GM18873 (cell line): Measurements from ENCODE around the gene IFT172.
"Not testable (repeated sequence)": the region's sequence is repeated elsewhere in the genome, so short reads cannot be mapped to it uniquely, and the experiment has no call there.

Experiments
- ATAC-seq: cut with Tn5 transposase; IDR thresholded peaks from one replicate; pipeline ENCODE4 v1.9.1; 2021; ENCODE audit warnings: mild to moderate bottlenecking, moderate library complexity, moderate number of reproducible peaks; ENCODE audit not compliant: unreplicated experiment, low FRiP score

IFT172 gene

GRCh38 chr2:27431395-27431794 is 58.1 kb downstream of the IFT172 start:
- ATAC-seq, result no peak

- ATAC-seq, result peak; percentile 41
These were observed 60.5 kb downstream of the IFT172 start for GRCh38 chr2:27428978-27429541.

- peak; percentile 66 for ATAC-seq
These were observed 61.1 kb downstream of the IFT172 start, which contains the start of gene NRBP1 for GRCh38 chr2:27428213-27428977. Gene NRBP1 (plus strand): TSS chr2:27428631. CDS start chr2:27433274, 4,643 bp downstream.

- ATAC-seq, result no peak
These were observed 61.7 kb downstream of the IFT172 start for GRCh38 chr2:27427863-27428212.

- not testable (repeated sequence) for ATAC-seq
These were observed 64.5 kb downstream of the IFT172 start for GRCh38 chr2:27425039-27425438.

GRCh38 chr2:27422958-27423357 is 66.6 kb downstream of the IFT172 start:
- ATAC-seq, result no peak

- no peak for ATAC-seq
These were observed 67.8 kb downstream of the IFT172 start for GRCh38 chr2:27421660-27422250.

GRCh38 chr2:27420996-27421395 is 68.5 kb downstream of the IFT172 start:
- no peak for ATAC-seq

GRCh38 chr2:27416151-27416550 is 73.4 kb downstream of the IFT172 start:
- ATAC-seq, result no peak

- no peak for ATAC-seq
These were observed 77.0 kb downstream of the IFT172 start for GRCh38 chr2:27412419-27413152.

- peak; percentile 80 for ATAC-seq
These were observed 80.0 kb downstream of the IFT172 start, which contains the start of gene PPM1G for GRCh38 chr2:27409321-27410073. Gene PPM1G (minus strand): TSS chr2:27409591. CDS start chr2:27409422, 169 bp downstream.

- ATAC-seq, result peak; percentile 22
These were observed 80.8 kb downstream of the IFT172 start for GRCh38 chr2:27408601-27409320.

- no peak for ATAC-seq
These were observed 81.6 kb downstream of the IFT172 start for GRCh38 chr2:27407798-27408491.

- no peak for ATAC-seq
These were observed 89.0 kb downstream of the IFT172 start for GRCh38 chr2:27400348-27401135.

- no peak for ATAC-seq
These were observed 90.6 kb downstream of the IFT172 start for GRCh38 chr2:27398962-27399361.
